Measurements from ENCODE around the gene CDRT15L2. TPM values are rescaled to one million over a fixed set of nuclear protein-coding genes. Genes with fewer than 3 reads are reported as not detected.
"Not testable (repeated sequence)": the region's sequence is repeated elsewhere in the genome, so short reads cannot be mapped to it uniquely, and the experiment has no call there.

The CDRT15L2 gene
- not detected for total RNA-seq
- not detected for polyA plus RNA-seq
- long read RNA-seq, donor 1, result 0 reads
- long read RNA-seq, donor 2, result 0 reads

DNA sequence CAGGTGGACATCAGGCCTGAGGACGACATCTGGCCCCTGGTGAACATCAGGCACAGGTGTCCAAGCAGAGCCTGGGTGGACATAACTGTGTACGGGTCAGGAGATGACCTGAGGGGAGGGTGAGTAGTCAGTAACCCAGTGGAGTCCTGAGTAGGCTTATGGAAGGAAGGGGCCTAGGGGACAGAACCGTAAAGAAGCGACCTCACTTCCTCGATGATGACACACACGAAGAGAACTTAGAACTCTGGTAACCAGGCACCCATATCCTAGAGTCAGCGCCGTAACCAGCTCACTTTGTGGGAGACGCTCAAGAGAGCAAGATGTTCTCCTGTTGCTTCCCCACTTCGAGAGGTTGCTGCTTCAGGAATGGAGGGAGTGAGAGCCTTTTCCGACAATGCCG is at the start of gene CDRT15L2:
Gene CDRT15L2, plus strand, starts transcription at position 301 of the 400 bp plus-strand sequence. Its CDS starts 20 bp downstream, at position 321.
- H3K9me3 ChIP-seq (ENCODE audit: control insufficient read depth, low read length); H3K4me3 ChIP-seq (ENCODE audit: low read length in 2 of 2); H3K27ac ChIP-seq (ENCODE audit: low read depth in 1 of 2, low read length in 2 of 2); H3K36me3 ChIP-seq (ENCODE audit: control insufficient read depth in 1 of 2, insufficient read depth in 2 of 2, low read length in 1 of 2); H3K27me3 ChIP-seq (ENCODE audit: control insufficient read depth in 1 of 2, insufficient read depth in 2 of 2, low read length in 1 of 2); DNase-seq; ATAC-seq (ENCODE audit: low FRiP score); intact Hi-C loops (cut with DNase I); H3K4me1 ChIP-seq (ENCODE audit: control insufficient read depth in 1 of 2, insufficient read depth in 2 of 2, low read length in 2 of 2): not testable (repeated sequence)
- 95% methylated on average over 11 to 12 of the region's 12 CpGs for WGBS, 2 donors

DNA sequence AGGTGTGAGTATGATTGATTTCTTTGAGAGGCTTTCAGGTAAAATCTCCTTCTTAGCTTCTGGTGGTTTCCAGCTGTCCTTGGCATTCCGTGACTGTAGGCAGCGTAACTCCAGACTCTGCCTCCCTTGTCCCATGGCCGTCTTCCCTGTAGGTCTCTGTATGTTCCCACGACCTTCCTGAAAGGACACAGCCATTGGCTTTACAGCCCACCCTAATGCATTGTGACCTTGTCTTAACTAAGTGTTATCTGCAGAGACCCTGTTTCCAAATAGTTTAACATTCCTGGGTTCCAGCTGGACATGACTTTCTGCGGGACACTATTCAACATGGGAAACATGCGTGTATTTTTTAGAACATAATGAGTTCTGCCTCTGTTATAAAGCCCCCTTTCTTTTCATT is 49.4 kb upstream of the CDRT15L2 start:
- H3K4me3 ChIP-seq (ENCODE audit: low read length in 2 of 2); H3K9me3 ChIP-seq (ENCODE audit: control insufficient read depth, low read length); H3K27me3 ChIP-seq (ENCODE audit: control insufficient read depth in 1 of 2, insufficient read depth in 2 of 2, low read length in 1 of 2); DNase-seq; H3K27ac ChIP-seq (ENCODE audit: low read depth in 1 of 2, low read length in 2 of 2); ATAC-seq (ENCODE audit: low FRiP score); intact Hi-C loops (cut with DNase I); H3K4me1 ChIP-seq (ENCODE audit: control insufficient read depth in 1 of 2, insufficient read depth in 2 of 2, low read length in 2 of 2); H3K36me3 ChIP-seq (ENCODE audit: control insufficient read depth in 1 of 2, insufficient read depth in 2 of 2, low read length in 1 of 2): not testable (repeated sequence)
- WGBS, 2 donors, result 35 to 69% methylated on average over 2 to 5 of the region's 6 CpGs

DNA sequence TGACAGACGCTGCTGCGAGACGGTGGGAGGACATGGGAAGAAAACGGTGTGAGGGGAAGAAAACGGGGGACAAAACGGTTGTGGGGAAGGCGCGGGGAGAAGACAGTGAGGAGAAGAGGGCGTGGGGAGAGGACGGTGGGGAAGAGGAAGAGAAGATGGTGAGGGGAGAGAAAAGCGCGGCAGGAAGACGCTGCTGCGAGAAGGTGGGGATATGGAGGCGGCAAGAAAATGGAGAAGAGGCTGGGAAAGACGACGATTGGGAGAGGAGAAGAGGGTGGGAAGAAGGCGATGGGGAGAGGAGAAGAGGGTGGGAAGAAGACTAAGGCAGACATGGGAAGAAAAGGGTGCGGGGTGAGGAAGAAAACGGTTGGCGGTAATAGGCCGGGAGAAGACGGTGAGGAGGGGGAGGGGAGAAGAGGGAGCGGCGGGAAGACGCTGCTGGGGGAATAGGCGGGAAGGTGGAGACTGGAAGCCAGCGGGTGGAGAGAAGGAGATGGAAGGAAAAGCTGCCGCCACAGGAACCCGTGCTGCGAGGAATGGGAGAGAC is 46.9 kb upstream of the CDRT15L2 start:
- H3K27me3 ChIP-seq (ENCODE audit: control insufficient read depth in 1 of 2, insufficient read depth in 2 of 2, low read length in 1 of 2); DNase-seq; intact Hi-C loops (cut with DNase I); H3K36me3 ChIP-seq (ENCODE audit: control insufficient read depth in 1 of 2, insufficient read depth in 2 of 2, low read length in 1 of 2); H3K27ac ChIP-seq (ENCODE audit: low read depth in 1 of 2, low read length in 2 of 2); H3K9me3 ChIP-seq (ENCODE audit: control insufficient read depth, low read length); H3K4me3 ChIP-seq (ENCODE audit: low read length in 2 of 2); H3K4me1 ChIP-seq (ENCODE audit: control insufficient read depth in 1 of 2, insufficient read depth in 2 of 2, low read length in 2 of 2): not testable (repeated sequence)
- peak; percentile 69 for ATAC-seq (ENCODE audit: low FRiP score)
- WGBS, 2 donors, result 0 to 1% methylated on average over 12 to 22 of the region's 31 CpGs

DNA sequence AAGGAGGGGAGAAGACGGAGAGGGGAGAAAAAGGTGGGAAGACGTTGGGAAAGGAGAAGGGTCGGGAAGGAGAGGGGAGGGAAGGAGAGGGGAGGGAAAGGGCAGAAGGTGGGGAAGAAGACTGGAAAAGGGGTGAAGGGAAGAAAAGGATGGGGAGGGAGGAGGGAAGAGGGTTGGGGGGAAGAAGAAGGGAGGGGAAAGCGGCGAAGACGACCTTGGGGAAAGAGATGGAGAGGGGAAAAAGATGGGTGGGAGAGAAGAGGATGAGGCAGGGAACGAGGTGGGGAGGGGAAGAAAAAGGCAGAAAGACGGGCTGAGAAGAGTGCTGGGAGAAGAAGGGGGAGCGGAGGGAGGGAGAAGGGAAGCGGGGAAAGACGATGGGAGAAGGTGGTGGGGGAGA is 46.3 kb upstream of the CDRT15L2 start:
- WGBS, 2 donors, result 3% methylated on average over 10 to 11 of the region's 11 CpGs
- H3K27ac ChIP-seq (ENCODE audit: low read depth in 1 of 2, low read length in 2 of 2); ATAC-seq (ENCODE audit: low FRiP score); H3K36me3 ChIP-seq (ENCODE audit: control insufficient read depth in 1 of 2, insufficient read depth in 2 of 2, low read length in 1 of 2); H3K4me1 ChIP-seq (ENCODE audit: control insufficient read depth in 1 of 2, insufficient read depth in 2 of 2, low read length in 2 of 2); intact Hi-C loops (cut with DNase I); H3K9me3 ChIP-seq (ENCODE audit: control insufficient read depth, low read length); H3K27me3 ChIP-seq (ENCODE audit: control insufficient read depth in 1 of 2, insufficient read depth in 2 of 2, low read length in 1 of 2); DNase-seq; H3K4me3 ChIP-seq (ENCODE audit: low read length in 2 of 2): not testable (repeated sequence)

DNA sequence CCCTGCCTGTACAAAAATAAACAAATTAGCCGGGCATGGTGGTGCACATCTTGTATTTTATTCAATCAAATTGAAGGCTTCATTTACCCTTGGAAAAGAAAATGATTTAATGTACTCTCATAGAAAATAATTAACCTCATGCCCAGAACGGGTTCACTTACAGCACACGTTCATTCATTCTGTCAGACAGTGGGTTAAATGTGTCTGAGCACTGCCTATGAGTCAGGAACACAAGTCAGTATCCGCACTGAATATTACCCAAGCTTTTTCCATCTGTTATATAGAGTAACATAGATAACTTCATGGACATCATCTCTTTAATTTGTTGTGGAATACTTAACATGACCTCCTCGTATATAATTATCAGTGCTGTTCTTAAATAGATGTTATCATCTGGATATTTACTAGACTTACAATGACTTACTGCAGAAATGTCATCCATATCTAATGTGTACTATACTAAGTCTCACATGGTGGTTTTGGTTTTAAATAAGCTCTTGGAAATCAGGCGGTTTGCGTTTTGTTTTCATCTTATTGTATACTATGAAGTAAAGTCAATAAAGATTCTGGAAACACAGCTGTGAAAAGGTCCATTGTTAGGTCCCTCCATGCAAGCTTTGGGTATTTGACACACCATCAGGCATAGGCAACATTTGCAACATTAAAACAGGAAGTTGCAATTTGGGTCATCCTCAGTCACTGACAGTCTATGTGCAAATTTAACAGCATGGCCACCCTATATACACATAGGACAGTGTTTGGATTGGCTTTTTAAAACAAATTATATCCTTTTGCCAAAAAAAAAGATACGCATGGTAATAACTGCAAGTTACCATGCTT is 44.6 kb upstream of the CDRT15L2 start:
- WGBS, 2 donors, result 71 to 79% methylated on average over 8 of the region's 8 CpGs
- H3K9me3 ChIP-seq (ENCODE audit: control insufficient read depth, low read length); H3K27ac ChIP-seq (ENCODE audit: low read depth in 1 of 2, low read length in 2 of 2); H3K27me3 ChIP-seq (ENCODE audit: control insufficient read depth in 1 of 2, insufficient read depth in 2 of 2, low read length in 1 of 2); H3K4me1 ChIP-seq (ENCODE audit: control insufficient read depth in 1 of 2, insufficient read depth in 2 of 2, low read length in 2 of 2); ATAC-seq (ENCODE audit: low FRiP score); H3K4me3 ChIP-seq (ENCODE audit: low read length in 2 of 2); intact Hi-C loops (cut with DNase I); H3K36me3 ChIP-seq (ENCODE audit: control insufficient read depth in 1 of 2, insufficient read depth in 2 of 2, low read length in 1 of 2); DNase-seq: not testable (repeated sequence)

DNA sequence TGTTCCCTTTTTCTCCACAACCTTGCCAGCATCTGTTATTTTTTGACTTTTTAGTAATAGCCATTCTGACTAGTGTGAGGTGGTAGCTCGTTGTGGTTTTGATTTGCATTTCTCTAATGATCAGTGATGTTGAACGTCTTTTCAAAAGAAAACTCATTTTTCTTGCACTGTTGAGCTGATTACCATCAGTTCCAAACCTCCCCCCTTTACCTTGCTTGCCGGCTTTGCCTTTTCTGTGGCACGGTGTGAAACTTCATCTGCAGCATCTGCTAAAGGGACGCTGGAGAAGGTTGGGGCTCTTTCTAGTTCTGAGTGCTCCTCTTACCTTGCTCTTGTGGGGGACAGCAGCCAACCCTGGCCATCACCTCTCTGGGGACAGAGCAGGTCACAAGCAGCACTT is 39.1 kb upstream of the CDRT15L2 start:
- H3K27me3 ChIP-seq (ENCODE audit: control insufficient read depth in 1 of 2, insufficient read depth in 2 of 2, low read length in 1 of 2); H3K4me3 ChIP-seq (ENCODE audit: low read length in 2 of 2); DNase-seq; intact Hi-C loops (cut with DNase I); ATAC-seq (ENCODE audit: low FRiP score); H3K36me3 ChIP-seq (ENCODE audit: control insufficient read depth in 1 of 2, insufficient read depth in 2 of 2, low read length in 1 of 2); H3K9me3 ChIP-seq (ENCODE audit: control insufficient read depth, low read length); H3K4me1 ChIP-seq (ENCODE audit: control insufficient read depth in 1 of 2, insufficient read depth in 2 of 2, low read length in 2 of 2); H3K27ac ChIP-seq (ENCODE audit: low read depth in 1 of 2, low read length in 2 of 2): not testable (repeated sequence)
- WGBS, 2 donors, result 50 to 63% methylated on average over 2 to 3 of the region's 5 CpGs

DNA sequence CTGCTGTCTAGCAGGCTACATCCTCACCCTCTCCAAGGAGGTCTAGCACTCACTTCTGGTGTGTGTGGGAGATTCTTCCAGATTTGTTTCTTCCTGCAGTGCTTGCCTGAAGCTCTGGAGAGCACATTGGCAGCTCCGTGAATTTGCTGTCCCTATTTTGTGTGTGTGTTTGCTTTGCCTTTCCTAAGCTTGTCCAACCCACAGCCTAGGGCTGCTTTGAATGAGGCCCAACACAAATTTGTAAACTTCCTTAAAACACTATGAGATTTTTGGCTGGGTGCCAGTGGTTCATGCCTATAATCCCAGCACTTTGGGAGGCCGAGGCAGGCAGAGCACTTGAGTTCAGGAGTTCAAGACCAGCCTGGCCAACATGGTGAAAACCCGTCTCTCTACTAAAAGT is 38.7 kb upstream of the CDRT15L2 start:
- 2 to 8% methylated on average over 2 of the region's 3 CpGs for WGBS, 2 donors
- H3K27me3 ChIP-seq (ENCODE audit: control insufficient read depth in 1 of 2, insufficient read depth in 2 of 2, low read length in 1 of 2); H3K27ac ChIP-seq (ENCODE audit: low read depth in 1 of 2, low read length in 2 of 2); intact Hi-C loops (cut with DNase I); H3K4me3 ChIP-seq (ENCODE audit: low read length in 2 of 2); DNase-seq; ATAC-seq (ENCODE audit: low FRiP score); H3K4me1 ChIP-seq (ENCODE audit: control insufficient read depth in 1 of 2, insufficient read depth in 2 of 2, low read length in 2 of 2); H3K9me3 ChIP-seq (ENCODE audit: control insufficient read depth, low read length); H3K36me3 ChIP-seq (ENCODE audit: control insufficient read depth in 1 of 2, insufficient read depth in 2 of 2, low read length in 1 of 2): not testable (repeated sequence)

DNA sequence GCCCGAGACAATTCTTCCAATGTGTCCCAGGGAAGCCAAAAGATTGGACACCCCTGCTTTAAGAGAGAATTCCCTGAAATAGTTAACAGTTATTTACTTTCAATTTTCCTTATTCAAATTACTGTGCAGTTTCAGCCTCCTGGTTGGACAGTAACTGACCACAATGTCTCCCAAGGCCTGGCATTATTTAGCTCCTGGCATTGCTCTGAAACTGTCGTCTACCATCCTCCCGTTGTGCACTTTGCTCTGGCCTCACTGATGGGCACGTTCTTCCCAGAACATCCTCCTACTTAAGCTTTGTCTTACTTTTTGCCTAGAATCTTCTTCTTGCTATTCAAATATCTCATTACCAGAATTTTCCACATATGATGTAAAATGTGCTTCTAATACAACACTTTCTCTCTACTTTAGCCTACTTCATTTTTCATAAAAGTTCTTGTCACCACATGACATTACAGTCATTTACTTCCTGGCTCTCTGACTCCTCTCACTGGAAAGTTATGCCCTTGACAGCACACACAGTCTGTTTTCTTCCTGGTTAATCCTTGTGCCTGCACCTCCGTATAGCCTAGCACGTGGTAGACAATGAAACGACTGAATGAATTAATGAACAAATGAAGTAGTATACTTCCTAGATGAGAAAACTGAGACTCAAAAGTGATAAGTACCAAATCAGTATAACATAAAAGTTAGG is 37.5 kb upstream of the CDRT15L2 start:
- WGBS, 2 donors, result 52 to 58% methylated on average over 7 of the region's 7 CpGs
- ATAC-seq (ENCODE audit: low FRiP score); H3K36me3 ChIP-seq (ENCODE audit: control insufficient read depth in 1 of 2, insufficient read depth in 2 of 2, low read length in 1 of 2); H3K4me1 ChIP-seq (ENCODE audit: control insufficient read depth in 1 of 2, insufficient read depth in 2 of 2, low read length in 2 of 2); H3K27me3 ChIP-seq (ENCODE audit: control insufficient read depth in 1 of 2, insufficient read depth in 2 of 2, low read length in 1 of 2); H3K9me3 ChIP-seq (ENCODE audit: control insufficient read depth, low read length); intact Hi-C loops (cut with DNase I); DNase-seq; H3K4me3 ChIP-seq (ENCODE audit: low read length in 2 of 2); H3K27ac ChIP-seq (ENCODE audit: low read depth in 1 of 2, low read length in 2 of 2): not testable (repeated sequence)

All from aorta (tissue), 5 donors.